ENCODE measurements around the gene OBI1.

The OBI1 gene

GRCh38 chr13:78597602-78597932 is 61.4 kb downstream of the OBI1 start:
- H3K4me3 ChIP-seq (ENCODE audit: low read depth, low read length): no peak overlapping the region
- TF ChIP-seq, protein P1, sequence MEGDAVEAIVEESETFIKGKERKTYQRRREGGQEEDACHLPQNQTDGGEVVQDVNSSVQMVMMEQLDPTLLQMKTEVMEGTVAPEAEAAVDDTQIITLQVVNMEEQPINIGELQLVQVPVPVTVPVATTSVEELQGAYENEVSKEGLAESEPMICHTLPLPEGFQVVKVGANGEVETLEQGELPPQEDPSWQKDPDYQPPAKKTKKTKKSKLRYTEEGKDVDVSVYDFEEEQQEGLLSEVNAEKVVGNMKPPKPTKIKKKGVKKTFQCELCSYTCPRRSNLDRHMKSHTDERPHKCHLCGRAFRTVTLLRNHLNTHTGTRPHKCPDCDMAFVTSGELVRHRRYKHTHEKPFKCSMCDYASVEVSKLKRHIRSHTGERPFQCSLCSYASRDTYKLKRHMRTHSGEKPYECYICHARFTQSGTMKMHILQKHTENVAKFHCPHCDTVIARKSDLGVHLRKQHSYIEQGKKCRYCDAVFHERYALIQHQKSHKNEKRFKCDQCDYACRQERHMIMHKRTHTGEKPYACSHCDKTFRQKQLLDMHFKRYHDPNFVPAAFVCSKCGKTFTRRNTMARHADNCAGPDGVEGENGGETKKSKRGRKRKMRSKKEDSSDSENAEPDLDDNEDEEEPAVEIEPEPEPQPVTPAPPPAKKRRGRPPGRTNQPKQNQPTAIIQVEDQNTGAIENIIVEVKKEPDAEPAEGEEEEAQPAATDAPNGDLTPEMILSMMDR (IDR thresholded peaks at IDR 0.05; ENCODE audit: low read depth, low read length): no peak

GRCh38 chr13:78596736-78597601 is 62.0 kb downstream of the OBI1 start:
- no peak overlapping the region for H3K4me3 ChIP-seq (ENCODE audit: low read depth, low read length)
- TF ChIP-seq, protein P1 (IDR thresholded peaks at IDR 0.05; ENCODE audit: low read depth, low read length): no peak

DNA sequence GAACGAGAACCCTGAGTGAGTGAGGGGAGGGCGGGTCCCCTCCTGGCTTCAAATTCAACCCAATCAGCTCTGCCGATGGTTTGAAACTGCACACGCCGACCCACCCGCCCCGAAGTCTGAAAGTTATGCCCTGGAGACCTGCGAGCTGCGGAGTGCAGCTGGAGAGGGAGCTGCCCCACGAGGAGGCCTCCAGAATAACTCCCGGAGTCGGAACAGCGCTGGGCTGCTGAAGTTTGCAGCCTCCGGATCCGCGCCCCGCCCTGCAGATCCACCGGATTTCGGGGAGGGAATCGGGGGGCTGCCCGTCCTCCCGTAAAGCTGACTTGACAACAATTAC is 62.6 kb downstream of the OBI1 start:
- no peak overlapping the region for H3K4me3 ChIP-seq (ENCODE audit: low read depth, low read length)
- TF ChIP-seq, protein P1 (IDR thresholded peaks at IDR 0.05; ENCODE audit: low read depth, low read length): no peak

DNA sequence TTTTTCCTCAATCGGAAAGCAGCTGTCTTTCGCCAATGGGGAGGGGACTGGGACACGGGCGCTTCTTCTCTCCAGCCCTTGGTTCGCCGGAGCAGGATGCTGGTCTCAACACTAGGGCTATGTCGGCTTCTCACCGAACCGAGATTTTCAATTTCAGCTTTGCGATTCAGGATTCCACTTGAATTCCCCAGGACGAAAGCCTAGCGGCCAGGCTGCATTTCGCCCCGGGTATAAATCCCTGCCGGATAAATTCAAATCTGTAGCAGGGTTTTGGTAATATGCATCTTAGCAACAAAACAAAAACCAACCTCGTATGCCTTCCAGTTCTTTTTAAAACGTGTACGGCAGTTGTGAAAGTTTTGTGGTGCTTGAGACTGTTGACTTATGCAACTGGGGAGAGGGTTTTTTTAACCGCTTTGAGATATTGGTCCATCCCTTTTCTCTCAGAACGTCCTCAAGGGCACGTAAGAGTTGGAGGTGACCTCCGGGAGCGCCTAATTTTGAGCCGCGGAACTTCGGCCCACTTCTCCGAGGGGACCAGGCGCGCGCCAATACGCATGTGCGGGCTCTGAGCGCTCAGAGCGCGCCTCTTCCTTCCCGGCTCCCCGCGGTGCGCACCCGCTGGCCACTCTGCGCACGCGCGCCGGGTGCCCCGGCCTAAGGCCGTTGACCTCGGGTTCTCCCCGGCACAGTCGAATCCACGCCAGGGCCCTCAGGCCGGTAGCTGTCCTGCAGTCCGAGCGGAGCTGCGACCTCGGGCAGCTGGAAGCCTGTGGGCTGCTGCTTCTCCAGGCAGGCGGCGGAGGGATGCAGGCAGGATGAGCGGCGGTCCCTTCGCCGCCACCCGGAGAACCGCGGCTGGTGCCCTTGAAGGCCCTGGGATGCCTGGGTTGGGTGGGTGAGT is 63.2 kb downstream of the OBI1 start:
- H3K4me3 ChIP-seq (ENCODE audit: low read depth, low read length): peak overlapping the region; percentile 7; the same call in 1 of the 2 replicates
- TF ChIP-seq, protein P1 (IDR thresholded peaks at IDR 0.05; ENCODE audit: low read depth, low read length): no peak

GRCh38 chr13:78594456-78594975 is 64.4 kb downstream of the OBI1 start:
- H3K4me3 ChIP-seq (ENCODE audit: low read depth, low read length): no peak overlapping the region
- TF ChIP-seq, protein P1 (IDR thresholded peaks at IDR 0.05; ENCODE audit: low read depth, low read length): no peak

DNA sequence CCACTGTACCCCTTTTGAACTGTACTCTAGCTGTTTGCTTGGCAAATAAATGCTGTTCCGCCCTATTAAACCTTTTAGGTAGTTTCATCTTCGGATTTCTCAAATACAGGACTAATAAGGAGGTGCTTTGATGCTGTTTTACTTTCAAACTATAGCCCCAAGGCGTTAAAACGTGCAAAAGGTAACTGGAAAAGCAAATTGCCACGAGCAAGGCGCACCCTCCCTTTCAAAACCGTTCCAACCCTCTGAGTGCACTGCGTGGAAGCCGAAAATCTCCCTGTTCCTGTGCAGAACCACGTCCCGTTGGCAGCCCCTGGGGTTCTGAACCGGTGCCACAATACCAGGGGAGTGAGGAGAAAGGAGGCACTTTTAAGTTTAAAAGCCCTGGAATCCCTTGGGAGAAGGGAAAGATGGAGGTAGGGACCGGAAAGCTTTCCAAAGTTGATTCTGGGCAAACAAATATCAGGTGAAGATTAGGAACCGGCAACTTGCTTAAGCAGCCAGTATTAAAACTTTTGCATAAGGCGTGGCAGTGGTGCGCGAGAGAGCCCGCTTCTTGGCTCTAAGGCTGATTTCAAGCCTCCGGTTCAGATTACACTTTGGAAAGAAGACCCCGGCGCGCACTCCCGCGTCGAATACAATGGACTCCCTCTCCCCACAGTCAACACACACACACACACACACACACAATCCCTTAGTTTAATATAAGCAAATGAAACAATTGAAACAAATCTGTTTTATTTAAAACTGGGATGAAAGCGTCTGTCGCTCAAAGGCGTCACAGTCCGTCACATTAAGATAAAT is 65.1 kb downstream of the OBI1 start:
- TF ChIP-seq, protein P1 (IDR thresholded peaks at IDR 0.05; ENCODE audit: low read depth, low read length): no peak
- no peak overlapping the region for H3K4me3 ChIP-seq (ENCODE audit: low read depth, low read length)

All from WI38 (cell line).